GM21390 (cell line): ENCODE measurements around the gene XIAP.
"Not testable (repeated sequence)": the region's sequence is repeated elsewhere in the genome, so short reads cannot be mapped to it uniquely, and the experiment has no call there.

Experiments
- ATAC-seq: cut with Tn5 transposase; IDR thresholded peaks from one replicate; pipeline ENCODE4 v1.9.1; 2021; ENCODE audit not compliant: unreplicated experiment

The XIAP gene

DNA sequence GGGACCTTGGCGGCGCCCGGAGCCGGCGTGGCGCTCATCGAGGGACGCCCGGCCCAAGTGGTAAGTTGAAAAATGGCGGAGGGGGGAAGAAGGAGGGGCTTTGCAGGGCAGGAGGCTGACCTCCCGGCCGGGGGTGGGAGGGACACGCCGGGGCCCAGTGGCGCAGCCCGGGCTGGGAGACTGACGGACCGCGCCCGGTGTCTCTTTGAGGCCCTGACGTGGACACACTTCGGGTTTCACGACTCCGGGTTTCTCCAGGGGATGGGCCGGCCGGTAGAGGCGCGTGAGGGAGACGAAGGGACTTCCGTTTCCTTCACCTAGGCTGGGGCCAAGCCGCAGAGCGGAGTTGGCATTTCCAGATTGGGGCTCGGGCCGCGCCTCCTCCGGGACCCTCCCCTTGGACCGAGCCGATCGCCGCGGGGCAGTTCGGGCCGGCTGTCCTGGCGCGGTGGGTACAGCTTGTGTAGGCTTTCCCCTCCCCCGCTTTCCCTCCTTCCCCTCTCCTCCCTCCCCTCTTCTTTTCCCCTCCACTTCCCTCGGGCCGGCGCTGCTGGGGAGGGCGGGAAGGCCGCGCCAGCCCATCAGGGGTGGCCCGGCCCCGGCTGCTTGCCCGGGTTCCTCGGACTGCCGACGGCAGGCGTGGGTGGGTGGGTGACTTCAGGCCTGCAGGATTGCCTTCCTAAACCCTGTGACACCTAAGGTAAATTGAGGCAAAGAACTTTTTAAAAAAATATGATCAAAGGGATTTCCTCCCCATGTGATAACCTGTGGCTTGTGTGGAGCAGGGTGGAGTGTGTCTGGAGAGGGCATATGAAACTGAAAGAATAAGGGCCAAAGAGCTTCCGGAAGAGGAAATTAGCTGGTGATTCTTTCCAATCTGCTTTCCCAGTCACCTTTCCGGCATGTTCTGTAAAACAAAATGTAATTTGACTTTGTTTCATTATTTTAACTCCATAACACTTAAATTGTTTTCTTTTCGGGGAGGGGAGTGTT lies at the start of gene XIAP:
Gene XIAP (plus strand): TSS at position 208 of the 993 bp plus-strand sequence. CDS start 25,610 bp downstream, outside the sequence.
- peak; percentile 80 for ATAC-seq

GRCh38 chrX:123814343-123814742 lies 45.5 kb upstream of the XIAP start:
- no peak for ATAC-seq

DNA sequence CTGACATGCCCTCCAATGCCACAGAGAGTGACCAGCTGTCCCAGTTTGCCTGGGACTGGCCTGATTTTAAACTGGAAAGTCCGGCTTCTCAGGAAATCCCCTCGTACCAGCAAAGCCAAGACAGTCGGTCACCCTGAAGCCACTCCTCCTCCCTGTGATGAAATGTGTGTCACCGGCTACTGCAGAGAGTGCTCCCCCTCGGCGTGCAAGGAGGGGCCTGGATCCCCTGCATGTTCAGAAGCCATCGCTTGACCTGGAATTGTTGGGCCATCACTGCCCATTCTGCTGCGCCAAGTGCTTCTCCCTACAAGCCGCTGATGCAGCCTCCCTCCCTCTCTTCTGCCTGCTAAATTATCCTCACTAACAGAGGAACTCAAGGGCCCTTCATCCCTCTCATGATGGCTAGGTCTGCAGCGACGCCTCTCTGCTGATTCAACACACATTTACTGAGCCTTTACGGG lies 44.9 kb upstream of the XIAP start:
- ATAC-seq: not testable (repeated sequence)

DNA sequence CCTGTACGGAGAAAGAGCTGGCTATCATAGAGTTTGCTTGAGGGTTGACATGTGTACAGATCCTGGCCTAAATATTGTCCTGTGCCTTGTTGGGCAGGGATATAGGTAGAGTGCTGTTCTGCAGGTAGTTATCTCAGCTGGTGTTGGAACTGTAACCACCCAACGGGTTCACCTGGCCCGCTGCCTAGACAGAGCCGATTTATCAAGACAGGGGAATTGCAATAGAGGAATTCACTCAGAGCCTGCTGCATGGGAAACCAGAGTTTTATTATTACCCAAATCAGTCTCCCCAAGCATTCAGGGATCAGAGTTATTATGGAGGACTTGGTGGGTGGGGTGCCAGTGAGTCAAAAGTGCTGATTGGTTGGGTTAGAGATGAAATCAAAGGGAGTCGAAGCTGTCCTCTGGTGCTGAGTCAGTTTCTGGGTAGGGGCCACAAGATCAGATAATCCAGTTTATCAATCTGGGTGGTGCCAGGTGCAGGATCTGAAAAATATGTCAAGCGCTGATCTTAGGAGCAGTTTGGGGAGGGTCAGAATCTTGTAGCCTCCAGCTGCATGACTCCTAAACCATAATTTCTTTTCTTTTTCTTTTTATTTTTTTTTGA lies 42.5 kb upstream of the XIAP start:
- no peak for ATAC-seq

DNA sequence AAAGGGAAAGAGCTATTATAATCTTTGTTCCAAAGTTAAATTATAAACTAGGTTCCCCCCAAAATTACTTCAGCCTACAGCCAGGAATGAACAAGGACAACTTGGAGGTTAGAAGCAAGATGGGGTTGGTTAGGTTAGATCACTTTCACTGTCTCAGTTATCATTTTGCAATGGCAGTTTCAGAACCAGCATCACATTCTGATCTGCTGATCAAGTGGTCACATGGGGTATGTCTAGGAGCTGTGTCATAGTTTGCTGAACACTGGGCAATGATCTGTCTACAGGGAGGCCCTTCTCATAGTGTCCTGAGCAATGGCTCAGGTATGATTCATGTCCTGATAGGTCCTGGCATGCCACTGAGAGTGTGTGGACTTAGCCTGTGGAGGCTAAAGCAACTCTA lies 41.6 kb upstream of the XIAP start:
- ATAC-seq: no peak

DNA sequence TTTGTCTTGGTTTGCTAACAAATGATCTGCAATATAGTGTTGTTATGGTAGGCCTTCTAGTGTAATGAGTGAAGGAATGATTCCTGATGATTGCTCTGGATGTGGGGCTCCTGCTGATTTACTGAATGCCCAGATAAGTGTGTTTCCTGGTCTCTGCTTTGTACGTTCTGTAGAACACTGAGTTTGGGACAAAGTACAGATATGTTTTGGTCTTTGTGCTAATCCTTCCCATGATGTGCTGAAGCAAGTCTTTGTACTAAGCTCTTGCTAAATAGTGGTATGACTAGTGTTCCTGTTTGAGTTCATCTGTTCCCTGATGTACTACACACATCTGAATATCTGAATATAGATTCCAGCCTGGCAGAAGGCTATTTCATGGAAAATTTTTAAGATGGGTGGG lies 36.9 kb upstream of the XIAP start:
- no peak for ATAC-seq

- peak; percentile 85 for ATAC-seq
Observed at GRCh38 chrX:123830309-123830708, 29.5 kb upstream of the XIAP start.

GRCh38 chrX:123833387-123833786 lies 26.5 kb upstream of the XIAP start:
- peak; percentile 69 for ATAC-seq

DNA sequence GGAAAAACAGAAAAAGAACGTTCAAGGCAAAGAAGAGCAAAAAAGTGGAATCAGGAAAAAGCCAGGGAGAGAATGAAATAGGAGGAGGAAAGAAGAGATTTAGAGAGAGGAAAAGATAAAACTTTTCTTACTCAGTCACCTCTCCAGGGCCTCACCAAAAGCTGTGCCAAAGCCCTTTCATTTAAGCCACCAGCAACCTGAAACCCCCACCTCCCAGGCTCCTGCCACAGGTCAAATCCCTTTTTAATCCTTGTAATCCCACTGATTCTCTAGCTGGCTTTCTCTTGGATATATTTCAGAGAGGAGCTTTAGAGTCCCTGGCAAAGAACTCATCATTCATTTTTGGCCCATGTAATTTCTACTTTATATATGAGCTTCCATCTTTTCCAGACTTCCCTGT lies 25.7 kb upstream of the XIAP start:
- ATAC-seq: no peak

DNA sequence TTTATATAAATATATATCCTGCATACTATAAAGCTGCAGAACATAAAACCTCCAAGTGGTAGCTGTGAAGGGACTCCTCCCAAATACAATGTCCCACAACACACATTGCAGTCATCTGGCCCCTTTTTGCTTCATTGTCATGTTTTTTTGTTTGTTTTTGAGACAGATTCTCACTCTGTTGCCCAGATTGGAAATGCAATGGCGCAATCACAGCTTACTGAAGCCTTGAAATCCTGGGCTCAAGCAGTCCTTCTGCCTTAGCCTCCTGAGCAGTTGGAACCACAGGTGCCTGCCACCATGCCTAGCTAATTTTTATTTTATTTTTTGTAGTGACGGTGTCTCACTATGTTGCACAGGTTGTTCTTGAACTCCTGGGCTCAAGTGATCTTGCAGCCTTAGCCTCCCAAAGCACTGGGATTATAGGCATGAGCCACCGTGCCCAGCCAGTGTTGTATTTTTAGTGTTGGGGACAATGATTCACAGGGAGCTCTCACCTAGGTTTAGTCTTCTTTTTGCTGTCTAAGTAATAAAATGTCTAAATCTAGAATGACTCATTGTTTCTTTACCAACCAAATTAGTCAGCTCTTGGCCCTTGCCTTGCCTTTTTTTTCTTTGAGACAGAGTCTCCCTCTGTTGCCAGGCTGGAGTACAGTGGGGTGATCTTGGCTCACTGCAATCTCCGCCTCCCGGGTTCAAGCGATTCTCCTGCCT lies 24.0 kb upstream of the XIAP start:
- no peak for ATAC-seq

GRCh38 chrX:123845129-123845528 lies 14.7 kb upstream of the XIAP start:
- peak; percentile 67 for ATAC-seq

DNA sequence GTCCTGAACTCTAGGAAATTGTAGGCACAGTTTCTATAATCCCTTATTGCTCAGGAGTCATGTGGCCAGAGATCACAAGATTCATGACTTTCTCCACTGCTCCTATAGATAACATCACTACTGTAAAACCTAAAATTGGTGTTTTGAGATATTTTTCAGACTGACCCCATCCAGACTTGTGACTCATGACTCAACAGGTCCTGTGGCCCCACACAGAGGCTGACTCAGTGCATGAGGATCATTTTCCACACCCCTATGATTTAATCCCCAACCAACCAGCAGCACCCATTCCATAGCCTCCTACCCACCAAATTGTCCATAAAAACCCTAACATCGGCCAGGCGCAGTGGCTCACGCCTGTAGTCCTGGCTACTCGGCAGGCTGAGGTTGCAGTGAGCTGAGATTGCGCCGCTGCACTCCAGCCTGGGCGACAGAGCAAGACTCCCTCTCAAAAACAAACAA lies 13.2 kb upstream of the XIAP start:
- ATAC-seq: no peak

DNA sequence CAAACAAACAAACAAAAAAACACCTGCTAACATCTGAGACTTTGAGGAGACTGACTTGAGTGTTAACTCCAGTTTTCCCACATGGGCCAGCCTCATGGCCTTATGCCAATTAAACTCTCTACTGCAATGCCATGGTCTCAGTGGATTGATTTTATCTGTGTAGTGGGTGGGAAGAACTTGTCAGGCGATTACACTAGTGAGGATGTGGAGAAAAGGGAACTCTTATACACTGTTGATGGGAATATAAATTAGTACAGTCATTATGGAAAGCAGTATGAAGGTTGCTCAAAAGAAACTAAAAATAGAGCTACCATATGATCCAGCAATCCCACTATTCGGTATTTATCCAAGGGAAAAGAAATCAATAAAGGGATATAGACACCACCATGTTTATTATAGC lies 12.8 kb upstream of the XIAP start:
- no peak for ATAC-seq

DNA sequence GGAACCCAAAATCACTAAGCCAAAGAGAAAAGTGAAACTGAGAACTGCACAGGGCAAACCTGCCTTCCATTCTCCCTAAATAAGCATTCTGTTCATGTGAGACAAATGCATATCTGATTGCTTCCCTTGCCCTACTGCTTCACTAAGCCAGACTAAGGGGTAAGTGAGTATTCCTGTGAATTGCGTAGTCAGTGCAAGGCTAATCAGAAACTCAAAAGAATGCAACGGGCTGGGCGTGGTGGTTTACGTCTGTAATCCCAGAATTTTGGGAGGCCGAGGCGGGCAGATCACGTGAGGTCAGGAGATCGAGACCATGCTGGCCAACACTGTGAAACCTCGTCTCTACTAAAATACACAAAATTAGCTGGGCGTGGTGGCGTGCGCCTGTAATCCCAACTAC lies 10.8 kb upstream of the XIAP start:
- no peak for ATAC-seq

DNA sequence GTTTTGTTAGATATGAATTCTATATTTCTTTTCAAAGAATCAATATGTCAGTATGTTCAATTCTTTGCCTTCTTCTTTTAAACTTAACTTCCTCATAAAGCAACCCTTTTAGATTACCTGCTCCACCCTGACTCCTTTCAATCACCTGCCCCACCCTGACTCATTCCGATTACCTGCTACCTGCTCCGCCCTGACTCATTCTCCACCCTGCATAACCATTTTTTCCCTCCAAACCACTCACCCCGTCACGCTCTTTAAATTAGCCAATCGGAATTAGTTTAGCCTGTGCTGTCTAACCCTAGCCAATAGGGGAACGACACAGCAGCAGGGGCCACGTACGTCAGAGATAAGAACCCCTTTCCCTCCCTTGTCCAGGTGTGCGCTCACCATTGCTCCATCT lies 9.9 kb upstream of the XIAP start:
- not testable (repeated sequence) for ATAC-seq

GRCh38 chrX:123851079-123851478 lies 8.8 kb upstream of the XIAP start:
- no peak for ATAC-seq

GRCh38 chrX:123854329-123854728 lies 5.5 kb upstream of the XIAP start:
- ATAC-seq: no peak

- peak; percentile 8 for ATAC-seq
Observed at GRCh38 chrX:123859409-123859845, 426 bp upstream of the XIAP start.

DNA sequence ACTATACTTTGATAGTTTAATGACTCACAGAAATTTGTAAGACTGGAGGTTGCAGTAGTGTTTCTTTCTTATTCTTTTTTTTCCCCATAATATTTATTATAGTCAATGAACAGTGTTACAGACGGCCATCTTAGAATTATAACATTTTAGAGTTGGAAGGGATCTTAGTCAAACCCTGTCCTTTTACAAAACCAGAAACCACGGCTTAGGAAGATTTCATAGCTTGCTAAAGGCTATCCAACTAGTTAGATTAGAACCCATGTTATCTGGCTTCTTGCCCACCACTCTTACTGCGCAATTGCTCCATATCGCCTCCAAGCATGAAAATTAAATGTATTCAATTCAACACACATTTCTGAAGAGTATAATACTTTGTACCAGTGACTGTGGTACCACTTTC lies 1.1 kb downstream of the XIAP start:
- ATAC-seq: no peak

GRCh38 chrX:123869488-123869887 lies 9.6 kb downstream of the XIAP start:
- peak; percentile 48 for ATAC-seq

DNA sequence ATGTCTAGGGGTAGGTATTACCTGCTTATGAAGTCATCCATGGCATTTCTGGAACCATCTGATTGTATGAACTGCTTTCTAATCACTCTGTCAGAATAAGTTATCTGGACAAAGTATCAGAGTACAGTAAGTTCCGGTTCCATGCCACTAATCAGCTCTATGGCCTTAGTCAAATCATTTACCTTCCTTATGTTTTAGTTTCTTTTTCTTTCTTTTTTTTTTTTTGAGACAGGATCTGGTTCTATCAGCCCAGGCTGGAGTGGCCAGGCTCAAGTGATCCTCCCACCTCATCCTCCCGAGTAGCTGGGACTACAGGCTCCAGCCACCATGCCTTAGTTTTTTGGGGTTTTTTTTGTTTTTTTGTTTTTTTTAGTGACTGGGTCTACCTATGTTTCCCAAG lies 11.5 kb downstream of the XIAP start:
- ATAC-seq: peak; percentile 57
